GM19455 (cell line): ENCODE results near the gene PLEKHA5.

ENCODE experiments used
- ATAC-seq: cut with Tn5 transposase; IDR thresholded peaks from one replicate; pipeline ENCODE4 v1.9.1; 2021; ENCODE audit not compliant: unreplicated experiment

PLEKHA5 gene

DNA sequence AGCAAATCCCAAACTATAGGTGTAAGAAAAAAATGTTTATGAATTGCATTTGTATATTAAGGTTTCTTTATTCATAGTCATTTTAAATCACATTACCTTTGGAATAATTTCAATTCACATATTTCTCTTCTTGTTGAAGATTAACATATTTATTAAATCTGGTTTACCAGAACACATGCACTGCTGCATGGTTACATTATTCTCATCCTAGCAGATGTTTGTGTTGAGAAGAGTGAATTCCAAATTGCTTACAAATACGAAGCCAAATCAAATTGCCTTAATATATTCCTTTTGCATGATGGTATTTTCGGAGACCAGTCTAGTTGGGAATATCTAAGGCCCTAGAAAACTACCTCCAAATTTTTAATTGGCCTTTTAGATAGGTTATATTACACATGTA is 130.6 kb downstream of the PLEKHA5 start:
- no peak for ATAC-seq

DNA sequence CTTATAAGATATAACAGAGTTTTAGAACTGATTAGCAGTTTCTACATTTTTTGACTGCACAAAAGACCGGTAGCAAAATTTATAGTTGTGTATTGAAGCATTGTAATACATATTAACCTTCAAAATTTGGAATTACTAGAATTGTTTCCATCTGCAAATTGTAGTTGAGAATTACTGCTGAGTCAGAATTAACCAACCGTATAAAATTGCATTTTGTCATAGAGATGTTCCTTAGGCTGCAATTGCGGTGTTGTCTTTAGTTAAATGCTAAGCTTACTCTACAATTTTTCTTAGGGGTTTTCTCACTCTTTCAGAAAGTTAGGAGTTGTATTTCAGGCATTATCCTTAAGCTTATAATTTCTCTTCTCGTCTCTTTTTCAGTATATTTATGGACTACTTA is 132.2 kb downstream of the PLEKHA5 start:
- ATAC-seq: no peak

DNA sequence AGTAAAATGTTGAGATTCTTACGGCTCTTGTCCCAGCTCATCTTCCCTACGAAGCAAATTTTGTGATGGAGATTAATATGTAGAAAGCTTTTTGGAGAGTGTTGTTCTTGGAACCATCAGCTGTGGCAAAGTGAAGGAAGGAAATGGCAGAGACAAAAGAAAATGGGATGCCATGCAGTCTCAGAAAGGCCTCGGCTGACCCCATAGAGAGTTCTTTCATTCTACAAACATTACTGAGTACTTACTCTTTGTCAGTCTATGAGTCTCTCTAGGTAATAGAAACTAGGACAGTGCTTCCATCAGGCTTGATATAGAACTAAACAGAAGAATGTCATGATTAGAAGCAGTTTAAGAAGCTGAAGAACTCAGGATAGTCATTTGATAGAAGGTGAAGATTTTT is 134.1 kb downstream of the PLEKHA5 start:
- ATAC-seq: no peak

DNA sequence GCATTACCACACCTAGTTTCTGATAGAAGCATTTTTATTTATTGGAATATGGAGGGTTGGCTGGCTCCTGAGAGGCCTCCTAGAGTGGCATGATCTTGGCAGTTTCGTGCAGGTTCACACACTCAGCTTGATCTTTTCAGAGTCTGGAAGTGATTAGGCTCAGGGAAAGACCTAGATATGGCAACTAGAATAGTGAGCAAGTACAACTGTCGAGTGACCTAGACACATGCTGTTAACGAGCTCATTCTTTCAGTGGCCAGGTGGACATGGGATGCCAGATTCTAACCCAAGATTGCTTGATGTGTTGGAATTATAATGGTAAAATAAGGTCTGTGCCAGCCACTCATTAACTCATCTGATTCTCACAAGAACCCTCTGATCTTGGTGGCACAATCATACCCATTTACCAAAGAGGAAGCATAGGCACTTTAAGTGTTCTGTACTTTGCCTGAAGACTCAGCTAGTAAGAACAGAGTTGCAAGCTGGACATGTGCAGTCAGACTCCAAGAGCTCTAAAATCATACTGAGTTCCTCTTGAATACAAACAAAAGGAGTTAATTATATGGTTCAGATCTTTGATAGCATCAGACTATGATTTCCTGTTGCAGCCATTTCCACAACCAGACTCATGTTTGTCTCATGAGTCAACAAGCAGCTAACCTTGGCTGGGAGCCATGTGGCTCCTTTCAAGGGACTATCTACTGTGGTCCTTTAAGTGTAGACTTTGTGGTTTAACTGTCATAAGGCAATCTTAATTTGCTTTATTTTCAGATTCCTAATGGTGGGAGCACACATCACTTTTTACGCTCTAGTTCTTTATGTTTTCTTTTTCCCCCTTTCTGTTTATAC is 144.2 kb downstream of the PLEKHA5 start:
- no peak for ATAC-seq

DNA sequence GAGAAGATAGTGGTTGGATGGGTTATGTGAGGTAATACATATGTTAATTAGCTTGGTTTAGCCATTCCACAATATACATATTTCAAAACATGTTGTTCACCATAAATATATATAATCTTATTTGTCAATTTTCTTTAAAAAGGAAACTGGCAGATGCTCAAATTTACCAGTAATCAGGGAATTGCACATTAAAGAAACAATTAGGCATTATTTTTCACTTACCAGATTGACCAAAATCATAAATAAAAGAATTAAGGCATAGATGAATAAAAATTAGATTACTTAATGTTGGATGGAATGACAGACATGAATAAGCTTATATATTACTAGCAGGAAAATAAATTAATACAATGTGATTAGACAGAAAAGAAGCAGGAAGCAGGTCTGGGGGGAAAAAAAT is 147.2 kb downstream of the PLEKHA5 start:
- no peak for ATAC-seq

DNA sequence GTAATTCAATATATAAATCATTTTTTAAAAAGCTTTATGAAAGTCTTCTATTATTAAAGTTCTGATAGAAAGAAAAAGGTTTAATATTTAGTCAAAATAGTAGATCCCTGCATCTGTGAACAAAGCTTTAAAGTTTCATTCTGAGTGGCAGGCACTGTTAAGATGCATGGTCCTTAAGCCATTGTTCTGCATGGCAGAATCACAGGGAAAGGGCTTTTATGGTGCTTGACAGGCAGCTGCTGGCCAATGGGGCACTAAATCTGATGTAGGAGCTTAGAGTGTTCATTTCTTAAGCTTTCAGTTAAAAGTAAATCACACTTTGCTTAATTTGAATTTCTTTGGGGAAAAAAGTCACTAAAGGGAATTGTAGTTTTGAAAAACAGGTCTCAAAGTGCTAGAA is 148.2 kb downstream of the PLEKHA5 start:
- ATAC-seq: no peak

DNA sequence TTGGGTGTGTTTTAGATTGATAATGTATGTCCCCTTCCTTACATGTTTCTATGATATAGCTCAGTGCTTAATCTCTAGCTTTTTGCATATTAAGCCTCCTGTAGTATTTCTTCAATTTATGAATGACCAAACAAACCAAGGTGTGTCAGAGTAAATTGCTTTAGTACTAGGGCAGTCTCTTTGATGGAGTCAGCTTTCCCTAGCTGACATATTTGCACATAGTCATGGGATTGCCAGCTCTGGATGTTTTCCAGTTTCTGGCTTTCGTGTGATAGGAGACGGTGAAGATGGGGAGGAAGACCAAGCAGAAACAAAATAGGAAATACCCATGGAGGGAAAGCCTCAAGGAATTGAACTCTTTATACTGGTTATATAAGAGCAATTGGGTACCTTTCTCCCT is 148.9 kb downstream of the PLEKHA5 start:
- no peak for ATAC-seq

DNA sequence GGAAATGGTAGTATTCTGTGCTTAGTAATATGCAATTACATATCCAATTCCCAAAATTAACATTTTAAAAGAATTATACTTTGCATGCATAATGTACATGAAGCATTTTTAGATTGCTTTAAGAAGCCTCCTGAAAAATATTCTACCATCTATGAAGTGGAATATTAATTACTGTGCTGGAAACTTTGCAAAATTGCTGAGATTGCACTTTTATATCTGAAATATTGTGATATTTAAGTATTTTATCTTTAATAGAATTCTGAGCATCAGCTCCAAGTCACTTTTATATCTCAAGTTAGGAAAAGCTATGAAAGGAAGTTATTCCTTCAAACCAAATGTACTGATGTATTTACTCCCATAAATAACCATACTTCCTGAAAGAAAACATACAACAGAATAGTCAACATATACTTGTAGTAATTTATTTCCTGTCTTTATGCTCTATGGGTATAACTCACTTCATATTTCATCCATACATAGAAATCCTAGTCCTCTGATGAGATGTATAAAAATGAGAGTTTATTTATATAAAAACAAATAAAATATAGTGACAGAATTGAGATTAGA is 152.7 kb downstream of the PLEKHA5 start:
- ATAC-seq: no peak

DNA sequence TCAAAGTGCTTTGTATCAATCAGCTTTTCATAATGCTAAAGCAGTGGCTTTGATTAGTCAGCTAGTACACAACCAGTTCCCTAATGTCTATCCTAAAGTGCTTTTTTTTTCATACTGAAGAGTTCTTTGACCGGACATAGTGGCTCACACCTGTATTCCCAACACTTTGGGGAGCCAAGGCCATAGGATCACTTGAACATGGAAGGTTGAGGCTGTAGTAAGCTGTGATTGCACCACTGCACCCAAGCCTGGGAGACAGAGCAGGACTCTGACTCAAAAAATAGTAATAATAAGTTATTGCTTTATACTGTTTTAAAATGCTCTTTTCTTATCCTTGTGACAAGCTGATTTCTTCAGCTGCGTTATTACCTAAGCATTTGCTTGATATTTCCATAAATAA is 155.1 kb downstream of the PLEKHA5 start:
- ATAC-seq: no peak

DNA sequence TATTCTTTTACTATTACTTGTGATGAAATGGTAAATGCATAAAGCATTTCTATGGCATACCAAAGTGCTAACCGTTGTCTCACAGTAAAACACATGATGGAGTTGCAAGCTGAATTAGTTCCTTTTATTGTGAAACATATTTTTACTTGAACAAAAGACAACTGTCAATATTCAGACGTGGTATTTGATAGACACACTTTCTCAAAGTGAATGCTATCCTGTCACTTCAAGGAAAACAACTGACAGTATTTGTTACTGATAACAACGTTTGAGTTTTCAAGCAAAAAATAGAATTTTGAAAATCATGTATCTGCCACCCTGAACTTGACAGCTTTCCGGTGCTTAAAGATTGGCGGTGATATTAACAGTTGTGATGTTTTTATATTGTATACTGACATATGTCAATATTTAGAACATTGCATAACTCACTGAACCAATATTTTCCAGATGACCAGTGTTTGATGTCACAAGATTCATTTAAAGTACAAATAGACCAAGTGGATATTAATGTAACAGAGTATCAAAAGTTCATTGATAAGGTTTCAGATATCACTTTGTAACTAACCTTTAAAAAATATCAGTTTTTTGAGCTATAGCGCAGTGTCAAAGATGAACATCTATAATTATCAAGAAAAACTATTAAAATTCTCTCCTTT is 156.4 kb downstream of the PLEKHA5 start:
- ATAC-seq: no peak

DNA sequence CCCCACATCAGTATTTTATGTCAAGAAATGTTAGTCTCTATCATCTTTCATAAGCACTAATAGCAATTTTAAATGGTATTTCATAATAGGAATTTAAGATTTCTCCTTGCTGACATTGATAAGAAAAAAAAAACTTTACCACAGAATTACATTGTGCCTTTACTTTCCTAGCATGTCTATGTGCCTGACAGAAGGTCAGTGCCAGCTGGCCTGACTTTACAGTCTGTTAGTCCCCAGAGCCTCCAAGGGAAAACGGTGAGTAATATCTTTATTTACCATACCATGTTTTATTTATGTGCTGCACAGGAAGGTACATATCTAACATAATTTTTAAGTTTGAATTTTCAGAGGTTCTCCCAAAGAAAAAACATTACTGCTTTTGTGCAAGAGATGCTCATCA is 157.8 kb downstream of the PLEKHA5 start:
- no peak for ATAC-seq

DNA sequence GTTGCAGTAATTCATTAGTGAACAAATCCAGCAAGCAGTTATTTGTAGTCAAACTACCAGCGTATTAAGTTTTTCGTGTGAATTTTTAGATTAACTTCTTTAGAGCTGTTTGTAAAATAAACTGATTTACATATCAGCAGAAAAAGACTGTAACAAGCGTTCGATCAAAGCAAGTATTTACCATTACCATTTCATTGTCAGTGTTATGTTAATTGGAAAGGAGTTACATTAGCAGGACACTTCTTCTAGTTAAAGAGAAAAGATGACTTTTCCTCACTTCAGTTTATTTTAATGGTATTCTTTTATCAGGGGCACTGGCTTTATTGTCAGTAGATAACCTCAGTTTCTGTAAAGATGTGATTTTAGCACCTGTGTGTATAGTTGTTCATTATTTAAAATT is 158.6 kb downstream of the PLEKHA5 start:
- no peak for ATAC-seq

DNA sequence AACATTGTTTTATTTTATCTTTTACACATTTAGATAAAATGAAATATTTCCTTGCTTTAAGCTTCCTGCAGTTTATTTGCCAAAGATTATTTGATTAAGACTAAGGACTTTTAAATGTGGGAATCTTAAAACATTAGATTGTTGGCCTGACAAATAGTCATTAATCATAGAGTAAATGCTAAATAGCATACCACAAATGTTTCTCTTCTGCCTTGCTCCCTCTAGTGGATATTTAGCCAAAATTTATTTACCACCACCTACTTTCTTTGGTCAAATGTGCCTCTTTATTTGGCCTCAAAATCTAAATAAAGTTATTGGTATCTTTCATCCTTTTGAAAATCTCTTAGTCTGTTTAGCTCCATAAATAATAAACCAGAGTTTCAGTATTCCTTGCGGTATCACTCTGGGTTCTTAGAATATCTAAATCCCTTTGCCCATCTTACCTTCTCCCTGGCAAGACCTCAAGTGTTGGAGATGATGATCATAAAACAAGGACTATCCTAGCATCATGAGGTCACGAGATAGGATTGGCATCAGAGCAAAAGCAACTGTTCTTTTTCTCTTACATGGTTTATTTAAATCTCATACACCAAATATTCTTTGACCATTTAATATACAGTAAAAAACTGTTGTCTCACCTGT is 159.2 kb downstream of the PLEKHA5 start:
- peak; percentile 53 for ATAC-seq

DNA sequence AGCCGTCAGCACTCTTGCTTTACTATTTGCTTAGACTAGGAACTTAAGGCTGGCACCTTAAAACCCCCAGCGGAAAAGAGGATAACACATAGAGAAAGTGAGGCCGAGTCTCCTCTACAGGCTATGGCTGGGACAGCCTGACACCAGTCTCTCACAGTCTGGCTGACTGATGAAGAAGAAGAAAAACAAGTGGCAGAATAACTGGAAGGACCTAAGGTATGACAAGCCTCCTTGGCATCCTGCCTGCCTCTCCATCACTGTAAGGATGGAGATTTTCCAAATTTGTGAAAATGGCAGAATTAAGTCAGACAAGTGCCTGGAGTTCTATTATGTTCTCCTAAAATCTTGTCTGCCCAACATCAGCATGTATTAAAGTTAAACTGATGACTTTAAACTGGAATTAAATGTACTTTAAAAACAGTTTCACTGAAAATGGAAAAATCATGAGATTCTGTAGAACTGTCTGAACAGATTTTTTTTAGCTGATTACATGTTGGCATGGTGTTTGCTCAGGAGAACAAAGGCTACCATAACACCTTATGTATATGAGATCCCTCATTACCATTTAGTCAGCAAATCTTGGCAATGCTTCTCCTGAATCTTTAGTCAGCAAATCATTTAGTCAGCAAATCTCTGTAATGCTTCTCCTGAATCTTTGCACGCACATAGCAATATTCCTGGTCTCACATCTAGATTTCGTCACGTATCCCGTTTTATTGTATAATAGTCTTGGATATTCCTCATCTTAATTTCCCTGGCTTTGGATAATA is 169.5 kb downstream of the PLEKHA5 start:
- ATAC-seq: no peak

DNA sequence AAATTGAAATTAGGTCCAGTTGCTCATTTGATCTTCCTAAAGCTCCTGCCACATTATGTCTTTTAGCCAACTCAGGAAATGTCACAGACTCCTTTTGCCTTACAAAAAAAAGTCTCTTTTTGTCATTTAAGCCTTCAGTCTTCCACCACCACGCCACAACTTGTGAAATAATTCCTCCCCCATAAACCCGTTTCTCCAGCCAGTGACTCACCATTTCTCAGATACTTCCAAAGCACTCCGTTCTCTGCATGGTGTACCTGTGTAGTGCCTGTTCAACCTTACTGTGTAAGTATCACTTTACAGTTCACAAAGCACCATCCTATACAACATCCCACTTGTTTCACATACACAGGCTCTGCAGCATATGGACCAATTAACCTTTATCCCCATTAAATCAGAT is 170.2 kb downstream of the PLEKHA5 start:
- no peak for ATAC-seq

DNA sequence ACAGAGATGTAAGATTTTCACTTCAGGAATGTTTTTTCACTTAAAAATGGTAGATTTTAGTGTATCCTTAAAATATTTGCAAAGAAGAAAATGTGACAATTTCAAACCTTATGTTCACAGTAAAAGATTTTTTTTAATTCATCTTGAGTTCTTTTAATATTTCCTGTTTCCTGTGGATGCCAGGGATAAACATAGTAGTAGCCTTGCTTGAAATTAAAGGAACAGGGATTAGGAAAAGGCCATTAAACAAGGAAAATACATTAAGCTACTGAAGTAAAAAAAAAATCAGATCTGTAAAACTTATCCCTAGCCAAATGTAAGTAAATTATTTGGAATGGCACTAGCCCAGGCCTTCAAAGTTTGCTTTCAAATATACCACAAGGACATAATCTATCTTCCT is 171.7 kb downstream of the PLEKHA5 start:
- ATAC-seq: no peak

DNA sequence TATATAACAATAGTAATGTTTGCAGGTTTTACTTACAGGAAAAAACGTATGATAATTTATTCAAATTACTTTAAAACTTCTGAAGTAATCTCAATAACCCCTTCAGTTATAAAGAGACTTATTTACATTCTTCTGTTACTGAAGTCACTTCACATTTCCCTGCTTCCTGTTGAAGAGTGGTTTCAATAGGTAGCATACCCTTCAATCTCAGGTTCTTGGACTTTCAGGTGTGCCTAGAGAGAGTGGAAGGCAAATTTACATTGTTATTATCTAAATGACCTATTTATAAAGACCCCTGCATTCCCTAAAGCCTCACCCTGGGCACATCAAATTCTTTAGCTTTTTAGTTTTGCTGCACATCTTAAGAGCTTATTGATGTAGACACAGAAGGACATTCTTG is 172.2 kb downstream of the PLEKHA5 start:
- ATAC-seq: no peak

DNA sequence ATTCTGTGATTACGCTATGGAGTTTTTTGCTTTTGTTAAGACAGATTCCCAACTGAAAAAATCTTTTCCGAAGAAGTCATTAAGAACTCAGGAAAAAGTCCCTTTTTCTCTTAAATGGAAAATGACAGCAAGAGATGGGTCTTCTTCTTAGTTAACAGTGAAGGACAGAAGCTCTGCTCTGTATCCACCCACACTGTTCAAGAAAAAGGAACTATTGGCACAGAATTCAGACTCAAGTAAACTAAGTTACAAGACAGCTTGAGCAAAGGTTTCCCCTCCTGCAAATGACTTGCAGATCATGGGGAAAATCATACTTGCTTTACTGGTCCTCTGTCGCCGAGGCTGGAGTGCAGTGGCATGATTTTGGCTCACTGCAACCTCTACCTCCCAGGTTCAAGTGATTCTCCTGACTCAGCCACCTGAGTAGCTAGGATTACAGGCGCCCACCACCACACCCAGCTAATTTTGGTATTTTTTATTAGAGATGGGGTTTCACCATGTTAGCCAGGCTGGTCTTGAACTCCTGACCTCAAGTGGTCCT is 172.6 kb downstream of the PLEKHA5 start:
- no peak for ATAC-seq

DNA sequence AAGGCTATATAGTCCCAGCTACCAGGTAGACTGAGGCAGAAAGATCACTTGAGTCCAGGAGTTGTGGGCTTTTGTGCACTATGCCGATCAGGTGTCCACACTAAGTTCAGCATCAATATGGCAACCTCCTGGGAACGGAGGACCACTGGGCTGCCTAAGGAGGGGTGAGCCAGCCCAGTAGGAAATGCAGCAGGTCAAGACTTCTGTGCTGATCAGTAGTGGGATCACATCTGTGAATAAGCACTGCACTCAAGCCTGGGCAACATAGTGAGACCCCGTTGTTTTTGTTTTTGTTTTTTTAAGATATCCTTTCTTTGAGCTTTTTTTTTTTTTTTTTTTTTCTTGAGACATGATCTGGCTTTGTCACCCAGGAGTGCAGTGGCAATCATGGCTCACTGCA is 174.0 kb downstream of the PLEKHA5 start:
- no peak for ATAC-seq

DNA sequence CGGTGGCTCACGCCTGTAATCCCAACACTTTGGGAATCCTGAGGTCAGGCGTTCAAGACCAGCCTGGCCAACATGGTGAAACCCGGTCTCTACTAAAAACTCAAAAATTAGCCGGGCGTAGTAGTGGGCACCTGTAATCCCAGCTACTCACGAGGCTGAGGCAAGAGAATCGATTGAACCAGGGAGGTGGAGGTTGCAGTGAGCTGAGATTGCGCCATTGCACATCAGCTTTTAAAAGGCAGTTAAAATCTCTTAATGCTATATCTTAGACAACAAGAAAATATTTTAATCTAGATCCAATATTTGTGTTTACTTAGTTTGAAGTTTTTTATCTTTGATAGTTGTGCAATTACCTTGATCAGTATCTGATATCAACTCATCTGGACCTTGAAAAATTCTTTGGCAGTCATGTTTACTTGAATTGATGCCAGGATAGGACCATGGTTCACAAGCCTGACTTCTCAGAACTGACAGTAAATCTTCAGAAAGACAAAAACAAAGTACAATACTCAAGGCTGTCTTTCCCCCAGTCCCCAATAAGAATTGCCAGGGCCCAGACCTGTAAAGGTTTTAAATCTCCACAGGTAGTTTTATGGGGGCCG is 174.7 kb downstream of the PLEKHA5 start:
- no peak for ATAC-seq
